ENCODE results near the gene GSTO2.

The GSTO2 gene

DNA sequence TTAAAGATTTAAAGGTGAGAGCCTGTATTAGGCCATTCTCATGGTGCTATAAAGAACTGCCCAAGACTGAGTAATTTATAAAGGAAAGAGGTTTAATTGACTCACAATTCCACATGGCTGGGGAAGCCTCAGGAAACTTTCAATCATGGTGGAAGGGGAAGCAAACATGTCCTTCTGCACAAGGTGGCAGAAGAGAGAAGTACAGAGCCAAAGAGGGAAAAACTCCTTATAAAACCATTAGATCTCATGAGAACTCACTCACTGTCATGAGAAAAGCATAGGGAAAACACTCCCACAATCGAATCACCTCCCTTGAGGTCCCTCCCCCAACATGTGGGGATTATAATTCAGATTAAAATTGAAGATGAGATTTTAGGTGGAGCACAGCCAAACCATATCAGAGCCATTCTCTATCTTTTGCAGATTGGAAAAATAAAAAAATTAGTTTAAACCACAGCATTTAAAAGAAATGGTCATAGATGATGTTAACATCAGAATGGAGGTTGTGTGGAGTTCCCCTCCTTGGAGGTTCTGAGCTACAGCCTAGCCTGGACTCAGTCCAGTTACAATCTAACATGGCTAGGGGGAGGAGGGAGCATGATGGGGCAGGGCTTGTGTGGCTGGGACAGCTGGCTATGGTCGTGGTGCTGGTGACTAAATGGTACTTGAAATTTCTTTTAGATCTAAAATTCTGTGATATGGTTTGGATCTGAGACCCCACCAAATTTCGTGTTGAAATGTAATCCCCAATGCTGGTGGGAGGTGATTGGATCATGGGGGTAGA is 33.1 kb downstream of the GSTO2 start:
- no peak for TF ChIP-seq ZFX (IDR thresholded peaks at IDR 0.05)
- TF ChIP-seq, protein P1, sequence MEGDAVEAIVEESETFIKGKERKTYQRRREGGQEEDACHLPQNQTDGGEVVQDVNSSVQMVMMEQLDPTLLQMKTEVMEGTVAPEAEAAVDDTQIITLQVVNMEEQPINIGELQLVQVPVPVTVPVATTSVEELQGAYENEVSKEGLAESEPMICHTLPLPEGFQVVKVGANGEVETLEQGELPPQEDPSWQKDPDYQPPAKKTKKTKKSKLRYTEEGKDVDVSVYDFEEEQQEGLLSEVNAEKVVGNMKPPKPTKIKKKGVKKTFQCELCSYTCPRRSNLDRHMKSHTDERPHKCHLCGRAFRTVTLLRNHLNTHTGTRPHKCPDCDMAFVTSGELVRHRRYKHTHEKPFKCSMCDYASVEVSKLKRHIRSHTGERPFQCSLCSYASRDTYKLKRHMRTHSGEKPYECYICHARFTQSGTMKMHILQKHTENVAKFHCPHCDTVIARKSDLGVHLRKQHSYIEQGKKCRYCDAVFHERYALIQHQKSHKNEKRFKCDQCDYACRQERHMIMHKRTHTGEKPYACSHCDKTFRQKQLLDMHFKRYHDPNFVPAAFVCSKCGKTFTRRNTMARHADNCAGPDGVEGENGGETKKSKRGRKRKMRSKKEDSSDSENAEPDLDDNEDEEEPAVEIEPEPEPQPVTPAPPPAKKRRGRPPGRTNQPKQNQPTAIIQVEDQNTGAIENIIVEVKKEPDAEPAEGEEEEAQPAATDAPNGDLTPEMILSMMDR (conservative IDR thresholded peaks at IDR 0.05): no peak
- H3K27ac ChIP-seq: no peak overlapping the region

DNA sequence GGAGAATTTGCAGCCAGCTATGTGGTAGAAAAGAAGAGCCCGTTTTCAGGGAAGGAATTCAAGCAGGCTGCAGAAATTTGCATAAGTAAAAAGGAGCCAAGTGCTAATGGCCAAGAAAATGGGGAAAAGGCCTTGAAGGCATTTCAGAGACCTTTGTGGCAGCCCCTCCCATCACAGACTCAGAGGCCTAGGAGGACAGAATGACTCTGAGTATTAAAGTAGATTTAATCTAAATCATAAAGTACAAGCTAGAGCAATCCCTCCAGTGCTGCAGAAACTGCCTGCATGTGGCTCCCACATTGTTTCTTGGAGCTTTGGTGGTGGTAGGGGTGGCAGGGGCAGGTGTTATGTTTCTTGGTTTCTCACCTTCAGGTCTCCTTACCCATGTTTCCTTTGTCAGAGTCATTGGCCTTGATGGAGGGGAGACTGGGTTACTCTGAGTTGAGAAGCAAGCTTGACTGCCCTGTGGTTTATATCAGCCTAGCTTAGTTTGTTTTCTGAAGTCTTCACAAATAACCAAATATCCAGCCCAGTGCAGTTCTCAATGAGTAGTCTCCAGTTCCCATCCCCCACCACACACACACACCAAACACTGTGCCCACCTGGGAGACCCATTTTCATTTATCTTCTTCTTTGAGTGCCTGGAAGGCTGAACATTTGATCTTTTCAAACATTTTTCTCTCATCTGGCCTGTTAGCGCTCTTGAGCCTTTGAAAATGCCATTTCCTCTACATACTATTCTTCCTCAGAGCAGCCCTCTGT is 34.8 kb downstream of the GSTO2 start:
- peak overlapping the region; percentile 85; the same call in 1 of the 2 replicates for H3K27ac ChIP-seq
- TF ChIP-seq, protein P1 (conservative IDR thresholded peaks at IDR 0.05): no peak
- no peak for TF ChIP-seq ZFX (IDR thresholded peaks at IDR 0.05)

DNA sequence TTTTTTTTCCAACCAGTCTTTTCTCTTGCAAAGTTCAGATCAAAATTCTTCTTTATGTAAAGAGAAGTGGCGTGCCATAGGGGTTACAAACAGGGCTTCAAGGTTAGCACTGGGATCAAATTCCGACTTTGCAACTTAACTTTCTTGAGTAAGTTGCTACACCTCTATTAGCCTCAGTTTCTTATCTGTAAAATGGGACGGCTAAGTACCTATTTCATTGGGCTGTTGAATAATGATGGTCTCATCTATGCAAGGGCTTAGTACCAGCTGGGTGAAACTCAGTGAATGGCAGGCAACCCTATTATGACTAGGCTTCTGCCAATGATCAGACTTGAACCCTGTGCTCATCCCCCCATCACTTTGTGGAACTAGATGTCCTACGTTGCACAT is 35.4 kb downstream of the GSTO2 start:
- peak overlapping the region; percentile 85; the same call in 1 of the 2 replicates for H3K27ac ChIP-seq
- TF ChIP-seq, protein P1 (conservative IDR thresholded peaks at IDR 0.05): no peak
- TF ChIP-seq ZFX (IDR thresholded peaks at IDR 0.05): no peak

DNA sequence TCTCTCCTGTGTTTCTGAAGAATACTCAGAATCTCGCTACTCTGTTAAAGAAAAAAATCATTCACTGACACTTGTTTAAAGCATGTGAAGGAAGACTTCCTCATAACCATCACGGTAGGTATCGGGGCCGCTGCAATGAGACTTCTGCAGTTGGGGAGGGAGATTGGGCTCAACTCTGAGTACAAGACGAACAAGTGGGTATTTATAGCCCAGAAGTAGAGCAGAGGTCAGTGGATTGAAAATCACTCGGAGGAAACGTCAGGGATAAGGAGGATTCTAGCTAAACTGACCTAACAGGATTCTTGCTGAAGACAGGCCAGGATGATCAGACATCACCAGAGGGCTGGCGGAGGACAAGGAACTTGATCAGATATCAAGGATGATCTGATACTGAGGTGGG is 35.9 kb downstream of the GSTO2 start:
- TF ChIP-seq, protein P1 (conservative IDR thresholded peaks at IDR 0.05): no peak
- no peak for TF ChIP-seq ZFX (IDR thresholded peaks at IDR 0.05)
- peak overlapping the region; percentile 85; the same call in 1 of the 2 replicates for H3K27ac ChIP-seq

DNA sequence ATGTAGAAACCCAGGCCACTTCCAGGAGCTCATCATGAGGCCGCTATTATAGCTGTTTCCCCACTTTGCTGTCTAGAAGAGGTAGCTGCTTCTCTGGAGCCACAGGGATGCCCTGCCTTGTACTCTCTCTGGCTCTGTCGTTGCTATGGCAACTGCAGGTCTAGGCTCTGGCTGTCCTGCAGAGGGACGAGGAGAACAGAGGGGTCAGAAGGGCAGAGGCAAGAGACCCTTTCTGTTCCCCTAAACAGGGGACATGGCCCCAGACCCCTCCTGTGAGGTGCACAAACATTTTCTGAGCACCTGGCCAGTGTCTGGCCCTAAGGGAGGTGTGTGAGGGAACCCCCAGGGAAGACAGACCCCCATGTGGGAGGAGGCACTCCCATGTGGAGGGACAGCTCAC is 37.9 kb downstream of the GSTO2 start:
- H3K27ac ChIP-seq: peak overlapping the region; percentile 3; the same call in 1 of the 2 replicates
- TF ChIP-seq, protein P1 (conservative IDR thresholded peaks at IDR 0.05): no peak
- TF ChIP-seq ZFX (IDR thresholded peaks at IDR 0.05): no peak

DNA sequence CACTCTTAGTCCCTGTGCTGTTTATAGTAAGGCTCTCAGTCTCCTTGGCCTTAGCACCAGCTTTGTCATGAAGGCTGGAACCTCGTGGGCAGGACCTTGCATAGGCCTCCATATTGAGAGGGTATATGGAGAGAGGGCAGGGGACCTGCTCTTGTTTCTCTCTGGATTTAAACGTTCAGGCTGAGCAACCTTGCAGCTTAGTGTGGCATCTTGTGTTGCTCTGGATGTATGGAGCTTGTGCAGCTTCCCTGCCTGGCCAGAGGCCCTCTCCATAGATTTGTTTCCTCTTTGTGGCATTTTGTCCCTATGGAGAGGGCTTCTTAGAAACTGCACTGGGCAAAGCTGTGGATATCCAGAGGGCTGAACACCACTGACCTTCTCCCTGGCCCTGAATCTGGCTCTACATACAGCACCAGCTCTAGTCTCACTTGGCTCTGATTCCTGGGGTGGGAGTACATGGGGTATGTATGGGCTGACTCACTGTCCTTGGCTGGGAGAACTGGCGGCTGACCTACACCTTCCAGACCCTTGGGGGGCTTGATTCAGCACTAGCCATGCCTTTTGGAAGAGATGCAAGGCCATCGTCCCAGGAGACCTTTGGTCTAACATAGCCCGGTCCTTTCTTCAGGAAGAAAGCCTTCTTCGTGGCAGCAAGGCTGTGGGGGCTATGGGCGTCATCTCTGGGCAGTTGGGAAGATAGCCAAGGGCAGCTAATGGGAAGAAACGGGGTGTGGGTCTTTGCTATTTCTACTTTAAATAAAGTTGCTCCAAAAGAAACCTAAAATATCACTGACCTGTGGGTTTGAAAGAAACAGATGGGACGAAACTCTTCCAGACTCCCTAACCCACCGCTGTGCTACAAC is 38.8 kb downstream of the GSTO2 start:
- H3K27ac ChIP-seq: 0 out of 2 replicates have a peak overlapping the region, but pooled peaks have one; percentile 3
- TF ChIP-seq, protein P1 (conservative IDR thresholded peaks at IDR 0.05): no peak
- no peak for TF ChIP-seq ZFX (IDR thresholded peaks at IDR 0.05)
